PC-9 (cell line): ENCODE data around the gene TFAM.

Experiments
- EZH2 ChIP-seq: fragments of 200-600 bp; sonication (generic); IDR thresholded peaks from 2 replicates; pipeline ENCODE4 v1.8.0; 2017; ENCODE audit warnings: antibody characterized with exemption, low read depth
- TF ChIP-seq, protein P1 (sequence below): fragments of 200-600 bp; sonication (generic); conservative IDR thresholded peaks from 2 replicates; pipeline ENCODE4 v1.6.1; 2017; ENCODE audit warnings: mixed run types, antibody characterized with exemption, mild to moderate bottlenecking, moderate library complexity

DNA sequence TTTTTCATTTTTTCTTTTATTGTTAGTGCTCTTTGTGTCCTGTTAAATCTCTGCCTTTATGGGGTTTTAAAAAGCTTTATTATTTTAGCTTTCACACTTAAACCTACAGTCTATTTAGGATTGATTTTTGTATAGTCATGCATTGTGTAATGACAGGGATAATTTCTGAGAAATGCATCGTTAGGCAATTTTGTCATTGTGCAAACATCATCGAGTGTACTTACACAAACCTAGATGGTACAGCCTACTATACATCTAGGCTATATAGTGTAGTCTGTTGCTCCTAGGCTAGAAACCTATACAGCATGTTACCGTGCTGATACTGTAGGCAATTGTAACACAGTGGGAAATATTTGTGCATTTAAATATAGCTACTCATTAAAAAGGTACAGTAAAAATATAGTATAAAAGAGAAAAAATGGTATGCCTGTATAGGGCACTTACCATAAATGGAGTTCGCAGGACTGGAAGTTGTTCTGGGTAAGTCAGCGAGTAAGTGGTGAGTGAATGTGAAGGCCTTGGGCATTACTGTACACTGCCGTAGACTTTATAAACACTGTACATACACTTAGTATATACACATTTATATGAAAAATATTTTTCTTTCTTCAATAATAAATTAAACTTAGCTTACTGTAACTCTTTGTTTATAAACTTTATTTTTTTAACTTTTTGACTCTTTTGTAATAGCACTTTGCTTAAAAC is 34.4 kb upstream of the TFAM start:
- TF ChIP-seq, protein P1, sequence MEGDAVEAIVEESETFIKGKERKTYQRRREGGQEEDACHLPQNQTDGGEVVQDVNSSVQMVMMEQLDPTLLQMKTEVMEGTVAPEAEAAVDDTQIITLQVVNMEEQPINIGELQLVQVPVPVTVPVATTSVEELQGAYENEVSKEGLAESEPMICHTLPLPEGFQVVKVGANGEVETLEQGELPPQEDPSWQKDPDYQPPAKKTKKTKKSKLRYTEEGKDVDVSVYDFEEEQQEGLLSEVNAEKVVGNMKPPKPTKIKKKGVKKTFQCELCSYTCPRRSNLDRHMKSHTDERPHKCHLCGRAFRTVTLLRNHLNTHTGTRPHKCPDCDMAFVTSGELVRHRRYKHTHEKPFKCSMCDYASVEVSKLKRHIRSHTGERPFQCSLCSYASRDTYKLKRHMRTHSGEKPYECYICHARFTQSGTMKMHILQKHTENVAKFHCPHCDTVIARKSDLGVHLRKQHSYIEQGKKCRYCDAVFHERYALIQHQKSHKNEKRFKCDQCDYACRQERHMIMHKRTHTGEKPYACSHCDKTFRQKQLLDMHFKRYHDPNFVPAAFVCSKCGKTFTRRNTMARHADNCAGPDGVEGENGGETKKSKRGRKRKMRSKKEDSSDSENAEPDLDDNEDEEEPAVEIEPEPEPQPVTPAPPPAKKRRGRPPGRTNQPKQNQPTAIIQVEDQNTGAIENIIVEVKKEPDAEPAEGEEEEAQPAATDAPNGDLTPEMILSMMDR = no peak
- no peak for TF ChIP-seq EZH2
